PFSK-1 (cell line): ENCODE data around the gene CTBP2.

ENCODE experiments used
- FOXP2 ChIP-seq: optimal IDR thresholded peaks from 2 replicates; pipeline ENCODE3; 2011; ENCODE audit warnings: borderline replicate concordance, control low read depth, inconsistent platforms; ENCODE audit not compliant: insufficient read depth; ENCODE audit errors: extremely low read length, extremely low read depth
- POLR2AphosphoS5 ChIP-seq: IDR thresholded peaks from 2 replicates; pipeline ENCODE4 v1.6.1; 2012; ENCODE audit warnings: low read depth, mild to moderate bottlenecking, control low read depth, low read length, moderate library complexity
- SIN3A ChIP-seq: IDR thresholded peaks from 2 replicates; pipeline ENCODE4 v1.6.1; 2012; ENCODE audit warnings: mild to moderate bottlenecking, low read length, moderate library complexity, borderline replicate concordance; ENCODE audit not compliant: insufficient read depth
- TAF1 ChIP-seq: IDR thresholded peaks from 2 replicates; pipeline ENCODE4 v1.6.1; 2012; ENCODE audit warnings: low read length, control low read depth, borderline replicate concordance; ENCODE audit not compliant: insufficient read depth
- TF ChIP-seq, protein P1 (sequence below), 2 experiments: IDR thresholded peaks; 2 replicates each; pipeline versions ENCODE4 v1.6.1 to v1.8.0; 2011 to 2012; ENCODE audit warnings: low read depth in 2 of 2, low read length in 2 of 2, control low read depth in 1 of 2, inconsistent platforms in 1 of 2, mild to moderate bottlenecking in 1 of 2, moderate library complexity in 1 of 2; ENCODE audit not compliant: insufficient read depth in 1 of 2

The CTBP2 gene

DNA sequence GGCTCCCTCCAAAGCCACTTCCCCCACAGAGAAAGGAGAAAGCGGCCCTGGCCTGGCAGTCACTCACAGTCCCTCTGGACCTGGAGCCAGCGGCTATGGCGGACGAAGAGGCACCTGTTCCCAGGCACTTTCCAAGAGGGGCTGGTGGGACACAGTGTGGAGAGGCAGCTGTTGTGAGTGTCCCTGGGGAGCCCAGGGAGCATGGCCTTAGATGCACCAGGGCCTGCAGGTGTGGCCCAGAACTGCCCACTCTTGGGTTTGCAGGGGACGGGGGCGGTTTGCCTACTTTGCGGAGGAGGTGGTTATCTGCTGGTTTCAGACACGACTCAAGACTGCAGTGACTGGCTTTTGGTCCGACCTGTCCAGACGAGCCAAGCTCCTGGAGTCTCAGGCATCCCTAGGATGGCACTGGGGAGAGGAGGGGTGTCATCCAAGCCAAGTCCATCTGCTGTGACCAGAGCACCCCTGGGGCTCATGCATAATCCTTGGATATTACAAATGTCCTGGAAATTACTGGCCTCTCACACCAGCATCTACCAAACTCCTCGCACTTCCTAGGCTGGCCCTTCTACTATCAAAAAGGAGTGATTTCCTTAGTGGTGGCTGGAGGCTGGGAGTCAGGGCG is 18.4 kb downstream of the CTBP2 start:
- TF ChIP-seq TAF1 (no peak), FOXP2 (no peak), POLR2AphosphoS5 (no peak), SIN3A (no peak)
- TF ChIP-seq, protein P1, sequence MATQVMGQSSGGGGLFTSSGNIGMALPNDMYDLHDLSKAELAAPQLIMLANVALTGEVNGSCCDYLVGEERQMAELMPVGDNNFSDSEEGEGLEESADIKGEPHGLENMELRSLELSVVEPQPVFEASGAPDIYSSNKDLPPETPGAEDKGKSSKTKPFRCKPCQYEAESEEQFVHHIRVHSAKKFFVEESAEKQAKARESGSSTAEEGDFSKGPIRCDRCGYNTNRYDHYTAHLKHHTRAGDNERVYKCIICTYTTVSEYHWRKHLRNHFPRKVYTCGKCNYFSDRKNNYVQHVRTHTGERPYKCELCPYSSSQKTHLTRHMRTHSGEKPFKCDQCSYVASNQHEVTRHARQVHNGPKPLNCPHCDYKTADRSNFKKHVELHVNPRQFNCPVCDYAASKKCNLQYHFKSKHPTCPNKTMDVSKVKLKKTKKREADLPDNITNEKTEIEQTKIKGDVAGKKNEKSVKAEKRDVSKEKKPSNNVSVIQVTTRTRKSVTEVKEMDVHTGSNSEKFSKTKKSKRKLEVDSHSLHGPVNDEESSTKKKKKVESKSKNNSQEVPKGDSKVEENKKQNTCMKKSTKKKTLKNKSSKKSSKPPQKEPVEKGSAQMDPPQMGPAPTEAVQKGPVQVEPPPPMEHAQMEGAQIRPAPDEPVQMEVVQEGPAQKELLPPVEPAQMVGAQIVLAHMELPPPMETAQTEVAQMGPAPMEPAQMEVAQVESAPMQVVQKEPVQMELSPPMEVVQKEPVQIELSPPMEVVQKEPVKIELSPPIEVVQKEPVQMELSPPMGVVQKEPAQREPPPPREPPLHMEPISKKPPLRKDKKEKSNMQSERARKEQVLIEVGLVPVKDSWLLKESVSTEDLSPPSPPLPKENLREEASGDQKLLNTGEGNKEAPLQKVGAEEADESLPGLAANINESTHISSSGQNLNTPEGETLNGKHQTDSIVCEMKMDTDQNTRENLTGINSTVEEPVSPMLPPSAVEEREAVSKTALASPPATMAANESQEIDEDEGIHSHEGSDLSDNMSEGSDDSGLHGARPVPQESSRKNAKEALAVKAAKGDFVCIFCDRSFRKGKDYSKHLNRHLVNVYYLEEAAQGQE (IDR thresholded peaks at IDR 0.05; ENCODE audit: insufficient read depth in 1 of 2, low read depth in 2 of 2, low read length in 2 of 2) = no peak

DNA sequence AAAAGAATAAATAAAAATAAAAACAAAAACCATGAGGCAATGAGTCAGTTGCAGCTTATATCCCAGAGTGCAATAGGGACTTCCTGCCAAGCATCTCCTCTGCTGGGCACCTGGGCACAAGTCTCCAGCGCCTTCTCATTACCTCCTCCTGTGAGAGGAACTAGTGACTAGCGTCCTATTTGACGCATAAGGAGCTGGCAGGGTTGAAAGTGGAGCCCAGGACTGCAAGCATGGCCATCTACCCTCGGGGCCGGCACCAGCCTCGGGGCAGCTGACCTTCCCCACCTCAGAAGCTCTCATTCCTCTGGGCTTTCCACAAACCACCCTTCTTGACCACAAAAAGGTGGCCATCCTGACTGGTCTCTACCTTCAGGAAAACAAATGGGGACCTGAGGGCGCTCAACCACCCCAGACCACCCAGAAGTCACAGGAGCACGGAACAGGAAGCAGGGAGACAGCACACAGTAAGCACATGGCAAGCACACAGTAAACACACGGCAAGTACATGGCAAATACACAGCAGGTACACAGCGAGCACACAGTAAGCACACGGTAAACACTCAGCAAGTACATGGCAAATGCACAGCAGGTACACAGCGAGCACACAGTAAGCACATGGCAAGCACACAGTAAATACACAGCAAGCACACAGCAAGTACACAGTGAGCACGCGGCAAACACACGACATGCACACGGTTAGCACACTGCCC is 19.1 kb downstream of the CTBP2 start:
- TF ChIP-seq POLR2AphosphoS5 = no peak

DNA sequence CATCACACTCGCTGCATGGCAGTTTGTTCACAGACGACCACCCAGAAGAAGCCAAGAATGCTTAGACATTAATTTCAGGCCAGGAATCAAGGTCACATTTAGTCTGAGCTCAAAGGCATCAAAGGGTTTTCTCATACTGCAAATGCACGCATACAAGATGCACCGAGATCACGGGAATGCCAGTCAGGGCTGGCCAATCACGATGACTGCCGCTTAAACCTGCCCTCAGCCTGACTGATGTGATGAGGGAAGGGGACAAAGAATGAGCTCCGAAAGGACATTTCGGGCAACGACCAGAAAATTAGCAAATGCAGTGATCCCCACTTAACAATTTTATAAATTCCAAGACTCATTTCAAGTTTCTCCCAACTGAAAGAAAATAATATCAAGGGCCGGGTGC is 20.2 kb downstream of the CTBP2 start:
- TF ChIP-seq POLR2AphosphoS5 (no peak), TAF1 (no peak), SIN3A (no peak), FOXP2 (no peak)
- TF ChIP-seq, protein P1 (IDR thresholded peaks at IDR 0.05; ENCODE audit: insufficient read depth in 1 of 2, low read depth in 2 of 2, low read length in 2 of 2) = no peak

DNA sequence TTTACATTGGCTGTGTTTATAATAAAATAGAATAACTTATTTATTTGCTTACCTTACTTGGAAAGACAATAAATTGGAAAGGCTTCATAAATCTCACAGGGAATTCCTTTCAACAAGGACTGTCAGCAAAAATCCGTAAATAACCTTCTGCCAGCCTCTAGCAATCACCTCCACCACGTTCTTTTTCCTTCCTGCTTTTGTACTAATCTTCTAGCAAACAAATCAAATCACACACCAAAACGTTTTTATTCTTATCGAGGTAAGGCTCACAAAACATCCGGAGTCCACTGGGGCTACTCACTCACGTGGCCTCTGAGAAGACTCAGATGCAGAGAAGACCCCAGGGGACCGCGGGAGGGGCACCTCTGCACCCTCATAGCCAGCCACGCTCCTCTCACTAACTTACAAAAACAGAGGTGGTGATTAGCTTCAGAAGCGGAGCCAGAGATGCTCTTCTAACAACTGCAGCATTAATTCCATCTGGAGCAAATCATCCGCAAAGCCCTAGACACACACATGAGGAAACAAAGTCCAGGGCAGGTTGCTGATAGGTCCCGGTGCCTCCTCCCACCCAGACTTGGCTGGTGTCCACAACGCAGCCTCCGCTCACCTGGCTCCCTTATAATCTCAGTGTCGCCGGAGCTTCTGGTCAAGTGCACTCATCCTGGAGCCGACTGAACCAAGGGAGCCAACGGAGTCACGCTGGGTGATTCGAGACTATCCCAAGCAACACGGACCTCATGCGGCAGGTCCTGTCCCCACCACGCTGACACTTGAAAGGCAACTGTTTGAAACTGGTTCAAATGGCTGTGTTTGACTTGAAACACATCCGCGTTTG is 22.5 kb downstream of the CTBP2 start:
- TF ChIP-seq SIN3A (no peak), TAF1 (no peak), FOXP2 (no peak), POLR2AphosphoS5 (no peak)
- TF ChIP-seq, protein P1 (IDR thresholded peaks at IDR 0.05; ENCODE audit: insufficient read depth in 1 of 2, low read depth in 2 of 2, low read length in 2 of 2) = no peak

DNA sequence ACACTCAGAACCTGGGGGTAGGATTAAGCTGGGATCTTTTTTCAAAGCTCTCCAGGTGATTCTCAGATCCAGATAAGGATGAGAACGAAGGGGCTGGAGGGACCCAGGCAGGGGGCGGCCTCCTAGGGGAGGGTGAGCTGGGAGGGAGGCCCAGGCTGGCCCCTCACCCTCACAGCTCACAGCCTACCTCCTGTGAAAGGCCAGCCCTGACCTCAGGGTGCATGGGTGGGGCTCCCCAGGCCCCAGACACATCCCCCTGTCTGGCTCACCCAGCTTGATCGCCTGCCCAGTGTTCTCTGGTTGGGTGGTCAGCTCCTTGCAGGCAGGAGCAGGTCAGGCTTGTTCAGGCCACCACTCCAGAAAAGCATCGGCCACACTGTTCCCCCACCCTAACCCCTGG is 24.3 kb downstream of the CTBP2 start:
- TF ChIP-seq FOXP2 = no peak
- no peak for TF ChIP-seq SIN3A
- no peak for TF ChIP-seq POLR2AphosphoS5
- no peak for TF ChIP-seq TAF1
- TF ChIP-seq, protein P1 (IDR thresholded peaks at IDR 0.05; ENCODE audit: insufficient read depth in 1 of 2, low read depth in 2 of 2, low read length in 2 of 2) = no peak
